Mesenchymal stem cell (in vitro differentiated cells and primary cell): ENCODE data around the gene FRY.

Source experiments
- DNase-seq: peaks from one replicate; pipeline ENCODE4 v3.0.0-alpha.2; 2013
- H2AFZ ChIP-seq: one replicate; pipeline ENCODE4 v1.6.1; 2013; ENCODE audit warnings: low read depth, mild to moderate bottlenecking, control low read depth, inconsistent platforms, low read length, moderate library complexity
- H2AK5ac ChIP-seq: 2 replicates; pipeline ENCODE4 v1.6.1; 2013; ENCODE audit warnings: low read length, moderate library complexity, mild to moderate bottlenecking, inconsistent platforms; ENCODE audit not compliant: severe bottlenecking
- H2BK120ac ChIP-seq: one replicate; pipeline ENCODE4 v1.6.1; 2013; ENCODE audit warnings: low read depth, mild to moderate bottlenecking, inconsistent platforms, low read length, moderate library complexity
- H2BK12ac ChIP-seq, 2 experiments: one replicate each; pipeline ENCODE4 v1.6.1; 2013; ENCODE audit warnings: inconsistent platforms in 2 of 2, low read length in 2 of 2, mild to moderate bottlenecking in 2 of 2, moderate library complexity in 2 of 2, control low read depth in 1 of 2
- H2BK15ac ChIP-seq: one replicate; pipeline ENCODE4 v1.6.1; 2013; ENCODE audit warnings: mild to moderate bottlenecking, low read depth, inconsistent platforms; ENCODE audit not compliant: poor library complexity, severe bottlenecking
- H2BK5ac ChIP-seq: 2 replicates; pipeline ENCODE4 v1.6.1; 2013; ENCODE audit warnings: low read depth, mild to moderate bottlenecking, low read length, control low read depth, inconsistent platforms; ENCODE audit not compliant: poor library complexity, severe bottlenecking
- H3K14ac ChIP-seq, 2 experiments: one replicate each; pipeline ENCODE4 v1.6.1; 2013; ENCODE audit warnings: inconsistent platforms in 2 of 2, low read length in 2 of 2, control low read depth in 1 of 2, mild to moderate bottlenecking in 1 of 2, moderate library complexity in 1 of 2
- H3K18ac ChIP-seq, 2 experiments: one replicate each; pipeline ENCODE4 v1.6.1; 2013; ENCODE audit warnings: inconsistent platforms in 2 of 2, low read length in 2 of 2, control low read depth in 1 of 2, low read depth in 1 of 2, mild to moderate bottlenecking in 1 of 2
- H3K23ac ChIP-seq, 2 experiments: one replicate each; pipeline ENCODE4 v1.6.1; 2013; ENCODE audit warnings: inconsistent platforms in 2 of 2, low read length in 2 of 2, mild to moderate bottlenecking in 2 of 2, moderate library complexity in 2 of 2, control low read depth in 1 of 2
- H3K27ac ChIP-seq: 2 replicates; pipeline ENCODE4 v1.5.1; 2013; ENCODE audit warnings: mild to moderate bottlenecking, moderate library complexity, low read length, control low read depth, inconsistent platforms; ENCODE audit not compliant: poor library complexity, severe bottlenecking
- H3K27me3 ChIP-seq, 2 experiments: 2 replicates each; pipeline versions ENCODE4 v1.6.1 to v1.7.0; 2013; ENCODE audit warnings: low read length in 2 of 2, mild to moderate bottlenecking in 2 of 2, moderate library complexity in 2 of 2, control low read depth in 1 of 2, inconsistent platforms in 1 of 2; ENCODE audit not compliant: control insufficient read depth in 1 of 2, insufficient read depth in 1 of 2
- H3K36me3 ChIP-seq, 2 experiments: 2 replicates each; pipeline versions ENCODE4 v1.6.1 to v1.7.0; 2013; ENCODE audit warnings: low read length in 2 of 2, control low read depth in 1 of 2, inconsistent platforms in 1 of 2, low read depth in 1 of 2, mild to moderate bottlenecking in 1 of 2; ENCODE audit not compliant: insufficient read depth in 2 of 2, control insufficient read depth in 1 of 2
- H3K4ac ChIP-seq, 2 experiments: one replicate each; pipeline ENCODE4 v1.6.1; 2013; ENCODE audit warnings: inconsistent platforms in 2 of 2, low read length in 2 of 2, mild to moderate bottlenecking in 2 of 2, moderate library complexity in 2 of 2, control low read depth in 1 of 2, low read depth in 1 of 2
- H3K4me1 ChIP-seq: 2 replicates; pipeline ENCODE4 v1.6.1; 2013; ENCODE audit warnings: low read depth, low read length, control low read depth; ENCODE audit not compliant: control insufficient read depth, insufficient read depth
- H3K4me2 ChIP-seq: 2 replicates; pipeline ENCODE4 v1.6.1; 2013; ENCODE audit warnings: low read length, mild to moderate bottlenecking, inconsistent platforms; ENCODE audit not compliant: poor library complexity, severe bottlenecking
- H3K4me3 ChIP-seq, 2 experiments: 2 replicates each; pipeline versions ENCODE4 v1.5.1 to v1.7.0; 2013; ENCODE audit warnings: low read length in 2 of 2, mild to moderate bottlenecking in 2 of 2, control low read depth in 1 of 2, low read depth in 1 of 2; ENCODE audit not compliant: insufficient read depth in 1 of 2
- H3K79me1 ChIP-seq: replicated peaks from 2 replicates; pipeline ENCODE4 v1.6.1; 2013; ENCODE audit warnings: mild to moderate bottlenecking, control low read depth, low read length, inconsistent platforms; ENCODE audit not compliant: poor library complexity, severe bottlenecking
- H3K9ac ChIP-seq: 2 replicates; pipeline ENCODE4 v1.7.0; 2013; ENCODE audit warnings: mild to moderate bottlenecking, low read length, moderate library complexity
- H3K9me3 ChIP-seq: 2 replicates; pipeline ENCODE4 v1.7.0; 2013; ENCODE audit warnings: mild to moderate bottlenecking, low read length; ENCODE audit not compliant: control insufficient read depth
- H4K8ac ChIP-seq: one replicate; pipeline ENCODE4 v1.6.1; 2013; ENCODE audit warnings: inconsistent platforms, mild to moderate bottlenecking, low read length, moderate library complexity
- H4K91ac ChIP-seq: one replicate; pipeline ENCODE4 v1.6.1; 2013; ENCODE audit warnings: mild to moderate bottlenecking, low read length, inconsistent platforms
- WGBS: methylation state at CpG from one replicate; pipeline ENCODE4 v1.1.7; 2013; ENCODE audit warnings: mixed read lengths; 5-methylcytosine and 5-hydroxymethylcytosine counted together

FRY gene

GRCh38 chr13:32314271-32315237 lies 283.0 kb downstream of the FRY start:
- no peaks in the 10 kb centered on the region for H3K4me1 ChIP-seq
- H2BK120ac ChIP-seq = no peak overlapping the region
- H3K18ac ChIP-seq = peak overlapping the region; percentile 80 to 84
- H2BK15ac ChIP-seq = peak overlapping the region; percentile 62
- no peaks in the 10 kb centered on the region for H3K9me3 ChIP-seq
- peak overlapping the region; percentile 98 for H3K9ac ChIP-seq
- H3K14ac ChIP-seq = no peak overlapping the region
- peak overlapping the region; percentile 91 for H2AFZ ChIP-seq
- H3K4me2 ChIP-seq = peak overlapping the region; percentile 85
- H4K8ac ChIP-seq = peak overlapping the region; percentile 100
- peak; percentile 57 for DNase-seq
- WGBS = 79% methylated on average over 32 of the region's 32 CpGs
- no peak overlapping the region for H3K23ac ChIP-seq
- H3K36me3 ChIP-seq = no peaks in the 10 kb centered on the region
- H3K27ac ChIP-seq = peak overlapping the region; percentile 77
- H3K4ac ChIP-seq = peak overlapping the region; percentile 19 to 39
- H2AK5ac ChIP-seq = no peak overlapping the region
- no peak overlapping the region for H2BK5ac ChIP-seq
- peak overlapping the region; percentile 88 to 90 for H3K4me3 ChIP-seq
- peak overlapping the region; percentile 73 for H4K91ac ChIP-seq
- no peaks in the 10 kb centered on the region for H3K27me3 ChIP-seq
- H2BK12ac ChIP-seq = no peak overlapping the region
- no peaks in the 10 kb centered on the region for H3K79me1 ChIP-seq

- no peaks in the 10 kb centered on the region for H3K4me1 ChIP-seq
- no peaks in the 10 kb centered on the region for H3K36me3 ChIP-seq
- H3K27me3 ChIP-seq = no peaks in the 10 kb centered on the region
- peak within 1 kb of the TSS; percentile 19 to 39 for H3K4ac ChIP-seq
- peak within 1 kb of the TSS; percentile 98 for H3K9ac ChIP-seq
- H4K8ac ChIP-seq = peak within 1 kb of the TSS; percentile 100
- no peak within 1 kb of the TSS for H2AK5ac ChIP-seq
- H3K18ac ChIP-seq = peak within 1 kb of the TSS; percentile 80 to 84
- WGBS = under 1% methylated on average over 50 of the region's 60 CpGs
- H3K27ac ChIP-seq = peak within 1 kb of the TSS; percentile 78
- H3K4me2 ChIP-seq = peak within 1 kb of the TSS; percentile 85
- H4K91ac ChIP-seq = peak within 1 kb of the TSS; percentile 73
- H3K9me3 ChIP-seq = no peaks in the 10 kb centered on the region
- DNase-seq = peak; percentile 93
- H3K23ac ChIP-seq = no peak within 1 kb of the TSS
- H2BK120ac ChIP-seq = no peak within 1 kb of the TSS
- peak within 1 kb of the TSS in 1 of 2 experiments; percentile 37 for H2BK12ac ChIP-seq
- H3K14ac ChIP-seq = no peak within 1 kb of the TSS
- H2AFZ ChIP-seq = peak within 1 kb of the TSS; percentile 91
- peak within 1 kb of the TSS; percentile 88 to 90 for H3K4me3 ChIP-seq
- no peaks in the 10 kb centered on the region for H3K79me1 ChIP-seq
- H2BK15ac ChIP-seq = peak within 1 kb of the TSS; percentile 62
- no peak within 1 kb of the TSS for H2BK5ac ChIP-seq
Measured at GRCh38 chr13:32315238-32316027, 283.9 kb downstream of the FRY start, which contains the start of the genes BRCA2 and ZAR1L. Gene BRCA2 (plus strand): TSS chr13:32315508. CDS start chr13:32316461, 953 bp downstream. Gene ZAR1L (minus strand): TSS chr13:32315363. CDS start chr13:32311925, 3,438 bp downstream.

GRCh38 chr13:32316028-32316339 lies 284.4 kb downstream of the FRY start:
- Histone ChIP-seq H2BK15ac (no peak overlapping the region), H2BK5ac (no peak overlapping the region), H3K18ac (peak overlapping the region; percentile 52 to 65), H3K27me3 (no peaks in the 10 kb centered on the region), H2BK12ac (peak overlapping the region in 1 of 2 experiments; percentile 37), H2BK120ac (no peak overlapping the region), H3K4ac (no peak overlapping the region), H3K79me1 (no peaks in the 10 kb centered on the region), H3K4me1 (no peaks in the 10 kb centered on the region), H3K4me2 (peak overlapping the region; percentile 85), H3K27ac (peak overlapping the region; percentile 78), H2AK5ac (no peak overlapping the region), H4K91ac (no peak overlapping the region), H3K14ac (no peak overlapping the region), H2AFZ (peak overlapping the region; percentile 77), H4K8ac (peak overlapping the region; percentile 93), H3K23ac (no peak overlapping the region), H3K9me3 (no peaks in the 10 kb centered on the region), H3K4me3 (peak overlapping the region; percentile 88 to 90), H3K36me3 (no peaks in the 10 kb centered on the region), H3K9ac (peak overlapping the region; percentile 98)
- DNase-seq = no peak
- WGBS = 1% methylated on average over 12 of the region's 13 CpGs

GRCh38 chr13:32316501-32316900 lies 284.9 kb downstream of the FRY start:
- Histone ChIP-seq H3K27me3 (no peaks in the 10 kb centered on the region), H3K9ac (peak overlapping the region; percentile 98), H3K4me3 (peak overlapping the region in 1 of 2 experiments; percentile 90), H3K18ac (no peak overlapping the region), H3K27ac (no peak overlapping the region), H3K4me1 (no peaks in the 10 kb centered on the region), H2BK15ac (no peak overlapping the region), H2BK12ac (no peak overlapping the region), H3K23ac (no peak overlapping the region), H3K4ac (no peak overlapping the region), H3K36me3 (no peaks in the 10 kb centered on the region), H2AK5ac (no peak overlapping the region), H3K4me2 (no peak overlapping the region), H2BK5ac (no peak overlapping the region), H2AFZ (no peak overlapping the region), H2BK120ac (no peak overlapping the region), H3K14ac (no peak overlapping the region), H3K9me3 (no peaks in the 10 kb centered on the region), H4K91ac (no peak overlapping the region), H4K8ac (no peak overlapping the region), H3K79me1 (no peaks in the 10 kb centered on the region)
- DNase-seq = peak; percentile 13
- 59% methylated on average over 3 of the region's 6 CpGs for WGBS
